GM21390 (cell line): ENCODE results near the gene RAB5IF.
"Not testable (repeated sequence)": the region's sequence is repeated elsewhere in the genome, so short reads cannot be mapped to it uniquely, and the experiment has no call there.

Experiments used
- ATAC-seq: cut with Tn5 transposase; IDR thresholded peaks from one replicate; pipeline ENCODE4 v1.9.1; 2021; ENCODE audit not compliant: unreplicated experiment

Gene RAB5IF

DNA sequence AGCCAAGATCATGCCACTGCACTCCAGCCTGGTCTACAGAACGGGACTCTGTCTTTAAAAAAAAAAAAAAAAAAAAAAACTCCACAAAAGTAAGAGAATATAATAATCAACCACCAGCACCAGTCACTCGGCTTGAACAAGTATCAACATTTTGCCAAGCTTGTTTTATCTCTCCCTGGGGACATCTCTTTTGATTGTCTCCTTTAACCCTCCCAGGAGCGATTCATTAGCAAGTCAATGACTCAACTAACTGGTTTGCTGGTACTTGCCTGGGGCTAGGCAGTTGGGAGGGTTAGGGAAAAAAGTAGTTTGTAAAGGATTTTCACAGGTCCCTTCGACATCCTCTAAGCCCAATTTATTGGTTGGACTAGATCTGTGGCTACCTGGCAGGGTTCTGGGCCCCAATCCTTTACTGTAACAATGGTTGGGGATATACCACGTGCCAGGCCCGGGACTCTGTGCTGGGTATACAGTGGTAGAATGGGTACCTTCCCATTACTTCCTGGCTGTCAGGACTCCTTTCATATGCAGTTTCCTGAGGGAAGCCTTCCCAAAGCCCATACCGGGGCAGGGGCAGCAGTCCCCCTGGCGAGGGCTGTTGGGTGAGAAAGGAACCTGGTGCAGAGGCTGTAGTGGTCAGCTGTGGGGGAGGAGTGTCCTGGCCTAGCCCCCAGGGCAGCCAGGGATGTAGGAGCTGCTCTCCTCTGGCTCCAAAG is 20.0 kb upstream of the RAB5IF start:
- no peak for ATAC-seq

DNA sequence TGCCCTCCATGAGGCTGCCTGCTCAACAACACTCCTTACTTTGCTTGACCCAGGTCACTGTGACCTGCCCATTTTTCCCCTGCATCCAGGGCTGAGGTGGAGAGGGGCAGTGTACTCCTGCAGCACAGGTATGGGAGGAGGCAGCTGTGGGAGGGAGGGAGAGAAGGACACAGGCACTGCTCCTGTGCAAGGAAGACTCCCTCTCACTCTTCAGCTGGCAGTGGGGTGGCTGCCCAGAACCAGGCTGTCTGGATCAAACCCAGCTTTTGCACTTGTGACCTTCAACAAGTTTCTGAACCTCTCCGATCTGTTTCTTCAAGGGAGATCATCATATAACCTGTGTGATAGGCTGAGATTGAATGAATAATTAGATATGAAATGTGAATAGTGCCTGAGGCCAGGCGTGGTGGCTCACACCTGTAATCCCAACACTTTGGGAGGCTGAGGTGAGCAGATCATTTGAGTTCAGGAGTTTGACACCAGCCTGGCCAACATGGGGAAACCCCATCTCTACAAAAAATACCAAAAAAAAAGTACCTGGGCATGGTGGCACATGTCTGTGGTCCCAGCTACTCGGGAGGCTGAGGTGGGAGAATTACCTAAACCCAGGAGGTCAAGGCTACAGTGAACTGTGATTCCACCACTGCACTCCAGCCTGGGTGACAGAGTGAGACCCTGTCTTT is 18.1 kb upstream of the RAB5IF start:
- ATAC-seq, result no peak

DNA sequence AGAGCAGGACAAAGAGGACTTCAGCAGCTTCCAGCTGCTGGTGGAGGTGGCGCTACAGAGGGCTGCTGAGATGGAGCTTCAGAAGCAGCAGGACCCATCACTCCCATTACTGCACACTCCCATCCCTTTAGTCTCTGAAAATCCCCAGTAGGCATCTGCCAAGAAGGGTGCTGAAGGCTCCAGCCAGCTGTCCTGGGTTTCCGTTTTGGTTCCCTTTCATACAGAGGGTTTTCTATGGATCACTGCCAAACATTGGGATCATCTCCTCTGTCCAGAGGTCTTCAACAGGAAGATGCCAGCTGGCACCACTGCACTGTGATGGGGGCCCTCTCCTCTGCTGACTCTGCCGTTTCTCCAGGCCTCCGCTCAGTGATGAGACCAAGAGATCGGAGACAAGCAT is 14.3 kb upstream of the RAB5IF start:
- ATAC-seq, result no peak

GRCh38 chr20:36591854-36592641 is 13.5 kb upstream of the RAB5IF start:
- no peak for ATAC-seq

- ATAC-seq, result no peak
Measured at GRCh38 chr20:36593347-36593929, 12.1 kb upstream of the RAB5IF start.

DNA sequence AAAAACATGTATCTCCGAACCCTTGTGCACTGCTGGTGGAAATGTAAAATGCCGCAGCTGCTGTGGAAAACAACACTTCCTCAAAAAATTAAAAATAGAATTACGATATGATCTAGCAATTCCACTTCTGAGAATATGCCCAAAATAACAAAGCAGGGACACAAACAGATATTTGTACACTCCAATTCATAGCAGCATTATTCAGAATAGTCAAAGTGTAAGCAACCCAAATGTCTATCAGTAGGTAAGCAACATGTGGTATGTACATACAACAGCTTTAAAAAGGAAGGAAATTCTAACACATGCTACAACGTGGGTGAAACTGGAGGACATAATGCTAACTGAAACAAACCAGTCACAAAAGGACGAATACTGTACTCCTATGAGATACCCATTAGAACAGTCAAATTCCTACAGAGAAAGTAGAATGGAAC is 5.7 kb upstream of the RAB5IF start:
- no peak for ATAC-seq

DNA sequence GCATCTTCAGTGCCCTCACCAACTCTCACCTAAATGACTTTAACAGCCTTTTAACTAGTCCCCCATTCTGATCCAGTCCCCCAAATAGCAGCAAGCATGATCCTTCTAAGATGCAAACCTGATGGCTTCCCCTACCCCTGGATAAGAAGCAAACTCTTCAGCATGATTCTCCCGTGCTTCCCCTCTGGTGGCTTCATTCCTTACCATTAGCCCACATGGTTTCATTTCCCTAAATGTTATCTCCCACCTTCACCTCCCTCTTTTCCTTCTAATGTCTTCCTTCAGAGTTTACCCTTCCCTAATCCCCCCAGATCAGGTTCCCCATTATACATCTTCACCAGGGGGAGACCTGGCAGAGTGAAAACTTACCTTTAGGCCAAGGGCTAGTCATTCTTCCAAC is 4.0 kb upstream of the RAB5IF start:
- no peak for ATAC-seq

- ATAC-seq, result peak; percentile 31
Measured at GRCh38 chr20:36604952-36605398, 604 bp upstream of the RAB5IF start.

GRCh38 chr20:36606158-36607066 is 833 bp downstream of the RAB5IF start:
- no peak for ATAC-seq

- ATAC-seq, result no peak
Measured at GRCh38 chr20:36607586-36608387, 2.2 kb downstream of the RAB5IF start.

GRCh38 chr20:36608388-36608728 is 2.8 kb downstream of the RAB5IF start:
- not testable (repeated sequence) for ATAC-seq

DNA sequence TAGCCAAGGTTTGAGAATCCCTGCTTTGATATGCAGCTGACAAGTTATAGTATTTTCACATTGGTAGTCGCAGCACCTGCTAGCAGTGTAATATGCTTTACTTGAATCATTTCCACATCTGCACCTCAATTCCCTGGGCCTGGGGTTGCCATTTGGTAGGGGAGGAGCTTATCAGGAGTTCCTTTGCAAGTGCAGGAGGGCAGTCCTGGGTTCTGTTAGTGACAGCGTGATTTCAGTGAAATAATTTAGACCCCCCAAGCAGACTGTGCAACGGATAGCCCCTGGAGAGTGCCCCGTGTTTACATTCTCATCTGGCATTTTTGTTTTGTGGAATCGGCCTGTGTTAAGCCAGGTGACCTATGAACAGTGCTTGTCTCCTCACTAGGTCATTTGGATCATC is 6.0 kb downstream of the RAB5IF start:
- no peak for ATAC-seq

- no peak for ATAC-seq
Measured at GRCh38 chr20:36613974-36614373, 8.4 kb downstream of the RAB5IF start.

DNA sequence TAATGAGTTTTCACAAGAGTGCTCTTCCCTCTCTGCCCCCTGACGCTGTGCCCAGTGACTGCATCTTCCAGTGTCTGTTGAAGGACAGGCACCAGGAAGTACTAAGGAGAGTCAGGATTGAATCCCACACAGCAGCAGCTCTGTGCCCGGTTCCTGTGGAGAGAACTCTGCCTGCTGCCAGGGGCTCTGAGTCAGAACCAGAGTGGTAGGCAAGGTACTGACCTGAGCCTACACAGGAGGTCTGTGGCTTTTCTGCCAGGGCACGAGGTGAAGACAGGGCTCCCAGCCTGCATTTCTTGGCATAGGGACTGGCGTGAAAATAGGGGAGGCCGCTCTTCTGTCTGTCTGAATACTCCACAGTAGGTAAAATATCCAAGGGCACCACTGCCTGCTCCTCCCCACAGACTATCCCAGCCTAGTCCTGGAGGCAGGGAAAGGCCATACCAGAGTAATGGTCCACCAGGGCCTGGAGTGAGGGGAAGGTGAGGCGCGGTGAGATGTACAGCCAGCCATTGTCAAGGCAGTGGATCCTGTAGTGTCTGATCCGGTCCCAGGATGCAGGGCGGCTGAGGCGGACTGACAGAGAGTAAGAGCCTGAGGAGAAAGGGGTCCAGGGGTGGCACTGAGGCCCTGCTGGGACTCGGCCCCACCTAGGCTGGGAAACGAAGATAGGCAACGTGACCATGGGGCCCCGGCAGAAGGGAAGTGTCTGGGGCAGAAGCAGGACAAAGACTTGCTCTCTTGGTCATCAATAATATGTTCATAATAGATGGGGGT is 9.4 kb downstream of the RAB5IF start:
- no peak for ATAC-seq

DNA sequence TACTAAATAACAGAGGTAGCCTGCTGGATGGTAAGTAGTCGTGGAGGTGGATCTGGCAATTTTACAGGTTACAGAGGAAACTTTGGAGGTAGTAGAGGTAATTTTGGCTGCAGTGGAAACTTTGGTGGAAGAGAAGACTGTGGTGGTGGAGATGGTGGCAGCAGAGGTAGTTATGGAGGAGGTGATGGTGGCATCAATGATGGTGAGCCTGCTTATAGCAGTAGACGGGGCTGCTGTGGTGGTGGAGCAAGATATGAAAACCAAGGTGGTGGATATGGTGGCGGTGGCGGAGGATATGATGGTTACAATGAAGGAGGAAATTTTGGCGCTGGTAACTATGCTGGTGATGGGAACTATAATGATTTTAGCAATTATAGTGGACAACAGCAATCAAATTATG is 15.3 kb downstream of the RAB5IF start:
- no peak for ATAC-seq

GRCh38 chr20:36623444-36623843 is 17.9 kb downstream of the RAB5IF start:
- ATAC-seq, result no peak

DNA sequence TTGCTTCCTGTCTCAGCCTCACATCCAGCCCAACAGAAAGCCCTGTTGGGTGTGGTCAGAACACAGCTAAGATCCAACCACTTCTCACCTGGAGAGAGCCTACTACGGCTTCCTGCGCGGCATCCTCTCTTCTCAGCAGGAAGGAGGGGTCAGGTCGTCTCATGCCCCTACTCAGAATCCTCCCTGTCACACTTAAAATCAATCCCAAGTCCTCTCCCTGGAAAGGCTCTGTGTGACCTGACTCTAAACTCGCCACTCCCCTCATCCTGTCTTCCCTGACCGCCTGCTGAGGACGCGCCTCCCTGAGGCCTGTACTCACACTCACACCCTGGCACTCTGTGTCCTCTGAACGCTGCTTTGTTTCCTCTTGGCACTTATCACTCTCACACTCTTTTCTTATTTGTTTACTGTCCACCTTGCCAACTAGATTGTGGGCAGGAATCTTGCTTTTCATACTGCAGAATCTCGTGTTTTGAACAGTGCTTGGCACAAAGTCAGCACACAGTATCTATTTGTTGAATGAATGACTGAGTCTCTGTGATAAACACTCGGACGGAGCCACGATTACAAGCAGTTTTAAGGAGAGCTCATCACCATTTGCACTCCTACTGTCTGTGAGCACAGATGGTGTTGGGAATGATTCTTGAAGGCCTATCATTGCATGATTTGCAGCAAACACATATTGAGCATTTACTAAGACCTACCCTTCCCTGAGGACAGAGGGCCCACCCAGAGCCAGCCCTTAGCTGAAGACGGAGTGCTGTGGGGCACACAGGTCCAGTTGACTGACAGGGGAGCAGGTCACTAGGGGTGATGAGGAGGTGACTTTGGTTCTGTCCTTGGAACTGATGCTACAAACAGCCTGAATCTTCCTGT is 18.7 kb downstream of the RAB5IF start:
- no peak for ATAC-seq

- no peak for ATAC-seq
Measured at GRCh38 chr20:36624944-36625324, 19.4 kb downstream of the RAB5IF start.
